C4-2B (cell line): ENCODE measurements around the gene NUBPL.
"Not testable (repeated sequence)": the region's sequence is repeated elsewhere in the genome, so short reads cannot be mapped to it uniquely, and the experiment has no call there.

Experiments
- H3K27ac ChIP-seq: fragments of 450-650 bp; 2 replicates; pipeline ENCODE4 v1.5.1; 2017
- CTCF ChIP-seq: fragments of 450-650 bp; conservative IDR thresholded peaks from 2 replicates; pipeline ENCODE4 v1.5.1; 2017; ENCODE audit warnings: mild to moderate bottlenecking
- ZFX ChIP-seq: fragments of 450-650 bp; IDR thresholded peaks from 2 replicates; pipeline ENCODE4 v1.6.1; 2017

NUBPL gene

GRCh38 chr14:31696378-31696777 is 135.2 kb downstream of the NUBPL start:
- TF ChIP-seq CTCF, result no peak
- TF ChIP-seq ZFX, result no peak
- H3K27ac ChIP-seq, result no peak overlapping the region

DNA sequence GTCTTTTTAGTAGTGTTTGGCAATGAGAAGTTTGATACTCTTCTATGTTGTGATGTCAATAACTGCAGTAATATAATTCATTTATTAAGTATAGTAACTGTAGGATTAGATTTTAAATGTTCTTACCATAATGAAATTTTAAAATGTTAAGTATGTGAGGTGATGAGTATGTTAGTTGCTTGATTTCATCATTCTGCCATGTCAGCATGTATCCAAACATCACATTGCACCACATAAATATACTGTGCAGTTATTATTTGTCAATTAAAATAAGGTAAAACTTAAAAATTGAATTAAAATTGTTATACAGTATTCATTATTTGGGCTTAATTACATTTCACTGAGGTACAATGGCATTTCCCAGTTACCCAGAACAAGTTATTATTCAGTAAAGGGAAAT is 138.6 kb downstream of the NUBPL start:
- TF ChIP-seq ZFX (no peak), CTCF (no peak)

DNA sequence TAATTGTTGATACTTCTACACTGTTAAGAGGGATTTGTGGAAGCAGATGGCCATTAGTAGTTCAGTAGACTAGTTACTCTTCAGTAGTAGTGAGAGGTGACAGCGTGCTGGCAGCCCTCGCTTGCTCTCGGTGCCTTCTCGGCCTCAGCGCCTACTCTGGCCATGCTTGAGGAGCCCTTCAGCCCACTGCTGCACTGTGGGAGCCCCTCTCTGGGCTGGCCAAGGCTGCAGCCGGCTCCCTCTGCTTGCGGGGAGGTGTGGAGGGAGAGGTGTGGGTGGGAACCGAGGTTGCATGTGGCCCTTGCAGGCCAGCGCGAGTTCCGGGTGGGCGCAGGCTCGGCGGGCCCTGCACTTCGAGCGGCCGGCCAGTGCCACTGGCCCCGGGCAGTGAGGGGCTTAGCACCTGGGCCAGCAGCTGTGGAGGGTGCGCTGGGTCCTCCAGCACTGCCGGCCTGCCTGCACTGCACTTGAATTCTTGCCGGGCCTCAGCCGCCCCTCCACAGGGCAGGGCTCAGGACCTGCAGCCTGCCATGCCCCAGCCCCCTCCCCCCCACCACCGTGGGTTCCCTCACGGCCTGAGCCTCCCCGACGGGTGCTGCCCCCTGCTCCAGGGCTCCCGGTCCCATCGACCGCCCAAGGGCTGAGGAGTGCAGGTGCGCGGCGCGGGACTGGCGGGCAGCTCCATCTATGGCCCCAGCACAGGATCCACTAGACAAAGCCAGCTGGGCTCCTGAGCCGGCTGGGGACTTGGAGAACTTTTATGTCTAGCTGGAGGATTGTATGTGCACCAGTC is 139.3 kb downstream of the NUBPL start:
- TF ChIP-seq CTCF, result no peak
- TF ChIP-seq ZFX, result no peak
- H3K27ac ChIP-seq, result no peak overlapping the region

More for the DNA sequence above, 138.6 kb downstream of the NUBPL start:
- no peak overlapping the region for H3K27ac ChIP-seq

DNA sequence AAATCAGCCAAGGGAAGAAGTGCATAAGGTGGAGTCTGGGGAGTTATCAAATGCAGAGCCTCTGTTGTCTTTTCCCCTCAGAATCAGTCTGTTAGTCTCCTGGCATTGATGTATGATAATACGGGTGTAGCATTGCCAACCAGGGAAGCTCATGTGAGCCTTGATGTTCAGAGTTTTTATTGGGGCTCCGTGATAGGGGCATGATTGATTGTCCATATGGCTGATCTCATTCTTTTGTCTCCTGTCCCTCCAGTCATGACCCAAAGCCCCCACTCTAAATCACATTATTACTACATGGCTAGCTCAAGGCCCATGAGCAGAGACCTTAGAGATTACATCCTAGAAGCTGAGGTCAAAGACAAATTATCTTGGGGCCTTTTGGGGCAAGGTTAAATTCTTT is 140.9 kb downstream of the NUBPL start:
- TF ChIP-seq CTCF (no peak), ZFX (no peak)
- H3K27ac ChIP-seq, result no peak overlapping the region

DNA sequence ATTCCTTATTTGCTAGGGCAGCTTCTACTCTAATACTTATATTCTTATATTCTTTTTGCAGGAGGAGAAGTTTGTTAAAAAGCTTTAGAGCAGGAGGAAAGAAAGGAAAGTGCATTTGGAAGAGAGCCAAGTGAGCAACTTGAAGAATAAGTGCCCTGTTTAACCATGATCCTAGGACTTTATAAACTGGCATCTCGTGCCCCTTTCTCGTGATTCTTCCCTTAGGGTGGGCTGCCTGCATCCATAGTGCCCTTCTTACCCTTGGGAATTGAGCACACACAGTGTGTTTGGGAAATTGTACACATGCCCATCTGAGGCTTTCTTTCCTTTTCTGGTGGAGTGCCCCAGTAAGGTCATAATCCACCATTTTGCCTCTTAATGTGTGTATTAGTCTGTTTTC is 141.9 kb downstream of the NUBPL start:
- no peak overlapping the region for H3K27ac ChIP-seq
- TF ChIP-seq ZFX (no peak), CTCF (no peak)

DNA sequence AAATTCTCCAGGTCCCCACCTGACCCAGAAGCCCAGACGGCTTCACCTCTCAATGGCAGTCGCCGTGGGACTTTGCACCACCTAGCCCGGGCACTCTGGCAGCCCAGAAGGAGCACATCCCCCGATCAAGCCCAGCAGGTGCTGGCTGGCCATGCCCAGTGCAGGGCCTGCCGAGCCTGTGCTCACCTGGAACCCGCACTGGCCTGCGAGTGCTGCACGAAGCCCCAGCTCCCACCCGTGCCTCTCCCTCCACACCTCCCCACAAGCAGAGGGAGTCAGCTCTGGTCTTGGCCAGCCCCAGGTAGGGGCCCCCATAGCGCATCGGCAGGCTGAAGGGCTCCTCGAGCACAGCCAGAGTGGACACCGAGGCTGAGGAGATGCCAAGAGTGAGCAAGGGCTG is 144.5 kb downstream of the NUBPL start:
- TF ChIP-seq ZFX (no peak), CTCF (no peak)
- no peak overlapping the region for H3K27ac ChIP-seq

GRCh38 chr14:31708661-31709060 is 147.5 kb downstream of the NUBPL start:
- H3K27ac ChIP-seq, result not testable (repeated sequence)
